Measurements from ENCODE around the gene BRD8. TPM values are rescaled to one million over a fixed set of nuclear protein-coding genes. Genes with fewer than 3 reads are reported as not detected.

Gene BRD8
- total RNA-seq, 1 experiment from 2014 or later = 104 TPM

GRCh38 chr5:138179277-138179857 is 937 bp upstream of the BRD8 start:
- intact Hi-C loops (cut with micrococcal nuclease; ENCODE audit: unreplicated experiment) = loop anchor here (1.0 to 2.0 kb wide), 2 partner anchors 34 to 151 kb away; partner anchors contain the start of genes CDC23 and CDC25C
- Mint-ChIP-seq H3K36me3 (ENCODE audit: insufficient read depth, unreplicated experiment) (peaks cover 41% of the 10 kb centered on the region), H3K27ac (ENCODE audit: unreplicated experiment) (no peak overlapping the region), H3K9me3 (ENCODE audit: unreplicated experiment) (no peaks in the 10 kb centered on the region), H3K4me1 (ENCODE audit: low read depth, unreplicated experiment) (peaks cover 9% of the 10 kb centered on the region), H3K4me3 (ENCODE audit: unreplicated experiment) (no peak overlapping the region), H3K27me3 (ENCODE audit: insufficient read depth, unreplicated experiment) (no peaks in the 10 kb centered on the region)
- TSS peak; percentile 69 for BruUV-seq (replicated peaks)
- Histone ChIP-seq H3K36me3 (ENCODE audit: control insufficient read depth, insufficient read depth, low read length) (peaks cover 8% of the 10 kb centered on the region), H3K4me1 (peaks cover 9% of the 10 kb centered on the region), H3K9me3 (no peaks in the 10 kb centered on the region), H3K27me3 (replicated peaks; ENCODE audit: control insufficient read depth, insufficient read depth, low read length) (no peaks in the 10 kb centered on the region), H3K4me3 (ENCODE audit: low read depth, low read length) (peak overlapping the region; percentile 69)
- CTCF ChIA-PET = interaction anchor here (0.6 to 2.4 kb wide), 4 partner anchors 12 to 173 kb away, joined by 3 to 10 read pairs (median 6); partner anchors contain the start of gene KDM3B
- POLR2A ChIA-PET = interaction anchor here (0.6 to 1.3 kb wide), 11 partner anchors 10 to 1522 kb away, joined by 3 to 18 read pairs (median 3); partner anchors contain the start of genes CDC23, CDC25C and FAM53C
- peak in 1 of 2 experiments; percentile 27 for DNase-seq
- TF ChIP-seq CTCF (IDR thresholded peaks at IDR 0.05; ENCODE audit: insufficient read depth in 1 of 2, low read depth in 1 of 2, low read length in 1 of 2, severe bottlenecking in 1 of 2, unreplicated experiment in 1 of 2) = no peak

GRCh38 chr5:138177941-138178515 is 402 bp downstream of the BRD8 start:
- intact Hi-C loops (cut with micrococcal nuclease; ENCODE audit: unreplicated experiment) = loop anchor here (2.0 kb wide), 1 partner anchor 153 kb away; the partner anchor contains the start of gene CDC25C
- CTCF ChIA-PET = interaction anchor here (1.1 to 1.3 kb wide), 2 partner anchors 142 to 174 kb away, joined by 3 to 4 read pairs; partner anchors contain the start of gene KDM3B
- TSS peak; percentile 69 for BruUV-seq (replicated peaks)

More at GRCh38 chr5:138177941-138178515, 402 bp downstream of the BRD8 start:
- Mint-ChIP-seq H3K27me3 (ENCODE audit: insufficient read depth, unreplicated experiment) (no peaks in the 10 kb centered on the region), H3K4me1 (ENCODE audit: low read depth, unreplicated experiment) (peaks cover 9% of the 10 kb centered on the region), H3K27ac (ENCODE audit: unreplicated experiment) (no peak overlapping the region), H3K4me3 (ENCODE audit: unreplicated experiment) (no peak overlapping the region), H3K36me3 (ENCODE audit: insufficient read depth, unreplicated experiment) (peaks cover 41% of the 10 kb centered on the region), H3K9me3 (ENCODE audit: unreplicated experiment) (no peaks in the 10 kb centered on the region)
- Histone ChIP-seq H3K36me3 (ENCODE audit: control insufficient read depth, insufficient read depth, low read length) (peaks cover 10% of the 10 kb centered on the region), H3K9me3 (no peaks in the 10 kb centered on the region), H3K4me3 (ENCODE audit: low read depth, low read length) (peak overlapping the region; percentile 69), H3K27me3 (replicated peaks; ENCODE audit: control insufficient read depth, insufficient read depth, low read length) (no peaks in the 10 kb centered on the region), H3K4me1 (peaks cover 9% of the 10 kb centered on the region)
- no peak for TF ChIP-seq CTCF (IDR thresholded peaks at IDR 0.05; ENCODE audit: insufficient read depth in 1 of 2, low read depth in 1 of 2, low read length in 1 of 2, severe bottlenecking in 1 of 2, unreplicated experiment in 1 of 2)
- POLR2A ChIA-PET = interaction anchor here (0.6 to 0.9 kb wide), 2 partner anchors 10 to 89 kb away, joined by 3 to 9 read pairs; no protein-coding TSS in a partner anchor
- peak in 1 of 2 experiments; percentile 31 for DNase-seq
